NOMO-1 (cell line): ENCODE data around the gene RFESD.

ENCODE experiments used
- DNase-seq, 2 experiments: peaks; one replicate each; lab custom pipeline; 2025; ENCODE audit not compliant: unreplicated experiment in 2 of 2; lab: John Stamatoyannopoulos, UW

RFESD gene

GRCh38 chr5:95646569-95647431 is at the start of gene RFESD:
Gene RFESD, plus strand, starts transcription at chr5:95646777. Its CDS starts 5,495 bp downstream, at chr5:95652272.
- DNase-seq, result peak; percentile 95 to 96

GRCh38 chr5:95599252-95599651 is 47.3 kb upstream of the RFESD start:
- DNase-seq, result no peak

- no peak for DNase-seq
Measured at GRCh38 chr5:95600557-95600956, 46.0 kb upstream of the RFESD start.

GRCh38 chr5:95605786-95606185 is 40.8 kb upstream of the RFESD start:
- no peak for DNase-seq

- no peak for DNase-seq
Measured at GRCh38 chr5:95606419-95606818, 40.2 kb upstream of the RFESD start.

GRCh38 chr5:95609711-95610110 is 36.9 kb upstream of the RFESD start:
- DNase-seq, result no peak

- no peak for DNase-seq
Measured at GRCh38 chr5:95610546-95610945, 36.0 kb upstream of the RFESD start.

GRCh38 chr5:95611396-95611795 is 35.2 kb upstream of the RFESD start:
- no peak for DNase-seq

GRCh38 chr5:95613514-95613913 is 33.1 kb upstream of the RFESD start:
- no peak for DNase-seq

GRCh38 chr5:95615164-95615467 is 31.5 kb upstream of the RFESD start:
- no peak for DNase-seq

GRCh38 chr5:95617057-95617456 is 29.5 kb upstream of the RFESD start:
- no peak for DNase-seq

GRCh38 chr5:95619096-95619495 is 27.5 kb upstream of the RFESD start:
- no peak for DNase-seq

GRCh38 chr5:95619514-95620029 is 27.0 kb upstream of the RFESD start:
- DNase-seq, result peak in 1 of 2 experiments; percentile 6

- DNase-seq, result peak; percentile 27 to 51
Measured at GRCh38 chr5:95620030-95620869, 26.3 kb upstream of the RFESD start, which contains the start of gene GPR150. Gene GPR150, plus strand, starts transcription at chr5:95620087. Its CDS starts 189 bp downstream, at chr5:95620276.

- peak; percentile 34 to 42 for DNase-seq
Measured at GRCh38 chr5:95620870-95621838, 25.4 kb upstream of the RFESD start.

GRCh38 chr5:95621839-95622629 is 24.5 kb upstream of the RFESD start:
- DNase-seq, result peak; percentile 19 to 73

- no peak for DNase-seq
Measured at GRCh38 chr5:95623706-95624105, 22.9 kb upstream of the RFESD start.

- no peak for DNase-seq
Measured at GRCh38 chr5:95624368-95624767, 22.2 kb upstream of the RFESD start.

GRCh38 chr5:95626701-95627100 is 19.9 kb upstream of the RFESD start:
- DNase-seq, result no peak
